CD4-positive, CD25-positive, alpha-beta regulatory T cell (primary cell): ENCODE results near the gene CACUL1. TPM values are rescaled to one million over a fixed set of nuclear protein-coding genes. Genes with fewer than 3 reads are reported as not detected.

ENCODE experiments used
- polyA plus RNA-seq, 4 donors: library from polyadenylated mRNA; unstranded; fragments of 300-500 nt; fragmentation: Illumina TruSeq; gene quantifications; one replicate each; pipeline ENCODE4 v1.2.3, GENCODE V29; 2021
- total RNA-seq: library from RNA; stranded (reverse); gene quantifications from one replicate; pipeline ENCODE4 v1.2.3, GENCODE V29; 2022

CACUL1 gene
- total and polyA plus RNA-seq, 5 donors from 2014 or later = 23.4 to 31.4 (median 24.6) TPM

Other genes with a start within 250 kb of the CACUL1 start
- gene PRLHR, start 159.3 kb downstream of the CACUL1 start, total RNA-seq = not detected
- not detected for gene PRLHR, start 159.3 kb downstream of the CACUL1 start, polyA plus RNA-seq